Measurements from ENCODE around the gene CD3E.

The CD3E gene

GRCh38 chr11:118304568-118305248 is at the start of gene CD3E:
Gene CD3E (plus strand): TSS chr11:118304730. CDS start chr11:118304953, 223 bp downstream.
- DNase-seq (ENCODE audit: low spot score) = no peak

DNA sequence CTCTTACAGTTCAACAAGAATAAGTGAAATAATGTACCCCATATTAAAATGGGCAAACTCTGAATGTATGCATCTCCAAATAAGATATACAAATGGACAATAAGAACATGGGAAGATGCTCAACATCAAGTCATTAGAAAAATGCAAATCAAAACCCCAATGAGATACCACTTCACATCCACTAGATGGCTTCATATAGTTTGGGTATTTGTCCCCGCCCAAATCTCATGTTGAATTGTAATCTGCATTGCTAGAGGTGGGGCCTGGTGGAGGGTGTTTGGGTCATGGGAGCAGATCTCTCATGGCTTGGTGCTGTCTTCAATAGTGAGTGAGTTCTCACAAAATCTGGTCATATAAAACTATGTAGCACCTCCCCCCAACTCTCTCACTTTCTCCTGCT is 46.1 kb upstream of the CD3E start:
- DNase-seq (ENCODE audit: low spot score) = no peak

DNA sequence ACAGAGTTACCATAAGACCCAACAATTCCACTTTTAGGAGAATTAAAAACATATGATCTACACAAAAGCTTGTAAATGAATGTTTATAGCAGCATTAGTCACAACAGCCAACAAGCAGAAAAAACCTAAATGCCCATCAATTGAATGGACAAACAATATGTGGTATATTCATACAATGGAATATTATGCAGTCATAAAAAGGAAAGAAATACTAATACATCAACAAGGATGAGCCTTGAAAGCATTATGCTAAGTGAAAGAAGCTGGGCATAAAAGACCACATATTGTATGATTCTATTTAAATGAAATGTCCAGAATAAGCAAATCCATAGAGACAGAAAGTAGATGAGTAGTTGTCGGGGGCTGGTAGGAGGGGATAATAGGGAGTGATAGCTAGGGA is 45.4 kb upstream of the CD3E start:
- no peak for DNase-seq (ENCODE audit: low spot score)

- no peak for DNase-seq (ENCODE audit: low spot score)
Observed at GRCh38 chr11:118260353-118260752, 44.2 kb upstream of the CD3E start.

DNA sequence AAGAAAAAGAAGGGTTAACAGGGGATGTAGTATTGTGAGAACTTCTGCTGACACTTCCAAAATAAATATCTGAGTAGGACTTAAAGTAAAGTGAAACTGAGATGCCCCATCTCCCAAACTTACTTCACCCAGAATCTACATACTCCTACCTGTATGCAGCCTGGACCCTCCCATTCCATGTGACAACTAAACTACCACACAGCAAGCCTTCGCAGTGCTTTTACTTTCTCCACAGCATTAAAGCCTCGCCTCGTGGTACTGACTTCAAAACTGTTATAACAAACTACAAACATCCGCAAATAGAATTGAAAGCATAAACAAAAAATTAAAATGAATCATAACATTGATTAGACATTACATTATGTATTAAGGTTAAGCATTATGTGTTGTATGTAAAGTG is 41.4 kb upstream of the CD3E start:
- no peak for DNase-seq (ENCODE audit: low spot score)

DNA sequence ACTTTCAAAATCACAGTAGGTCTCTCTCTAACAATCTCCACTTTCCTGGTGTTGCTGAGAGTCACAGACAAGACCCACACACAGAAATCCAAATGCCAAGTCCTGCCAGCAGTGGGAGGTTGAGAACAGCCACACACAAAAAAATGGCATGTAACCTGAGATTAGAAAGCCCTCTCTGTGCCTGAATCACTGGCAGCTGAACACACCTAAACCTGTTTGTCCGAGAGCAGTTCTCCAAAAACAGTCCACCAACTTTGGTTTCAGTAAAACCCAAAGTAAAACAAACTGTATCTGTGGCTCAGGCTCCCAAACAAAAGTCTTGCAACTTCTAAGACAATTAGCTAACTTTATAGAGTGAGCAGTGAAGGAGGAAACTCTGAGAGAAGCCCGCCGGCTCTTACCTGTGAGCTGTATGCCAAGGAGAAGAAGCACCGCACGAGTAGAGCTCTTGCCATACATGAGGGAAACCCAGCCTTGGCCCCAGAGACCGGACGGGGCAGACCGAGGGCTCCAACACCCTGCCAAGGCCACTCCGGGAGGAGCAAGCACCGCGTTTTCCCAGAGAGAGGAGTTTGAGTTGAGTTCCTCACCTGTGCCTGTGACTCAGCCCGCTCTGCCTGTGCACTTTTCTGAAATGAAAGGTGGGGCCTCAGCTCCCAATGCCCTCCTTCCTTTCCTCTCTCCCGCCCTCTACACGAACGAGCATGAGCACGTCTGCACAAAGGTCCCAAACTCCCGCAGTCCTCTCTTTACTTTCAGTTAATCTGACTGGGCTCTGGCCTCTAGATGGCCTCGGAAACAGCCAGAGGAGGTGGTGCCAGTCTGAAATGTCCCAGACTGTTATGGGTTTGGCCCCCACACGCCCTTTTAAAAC is 40.6 kb upstream of the CD3E start, which contains the start of gene MPZL2:
Gene MPZL2, minus strand, starts transcription at position 603 of the 874 bp plus-strand sequence. Its CDS starts 144 bp downstream, at position 459.
- no peak for DNase-seq (ENCODE audit: low spot score)

- no peak for DNase-seq (ENCODE audit: low spot score)
Observed at GRCh38 chr11:118264569-118265465, 39.7 kb upstream of the CD3E start.

DNA sequence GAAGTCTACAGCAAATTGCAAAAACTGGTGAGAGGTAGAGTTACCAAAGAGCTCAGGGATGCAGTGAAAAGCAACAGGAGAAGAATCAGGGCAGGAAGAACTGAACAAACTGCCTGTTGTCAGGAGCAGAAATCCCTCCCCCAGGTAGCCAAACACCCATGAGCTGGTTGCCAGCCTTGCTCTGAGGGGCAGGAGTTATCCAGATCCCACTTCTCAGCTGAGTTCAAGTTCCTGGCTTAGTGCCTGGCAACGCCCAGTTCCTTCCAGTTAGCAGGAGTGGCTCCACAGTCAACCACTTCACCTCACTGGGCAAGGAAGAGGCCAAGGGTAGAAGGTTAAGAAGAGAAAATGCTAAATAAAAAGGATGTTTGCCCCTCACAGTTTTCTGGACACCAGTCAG is 38.6 kb upstream of the CD3E start:
- no peak for DNase-seq (ENCODE audit: low spot score)

- no peak for DNase-seq (ENCODE audit: low spot score)
Observed at GRCh38 chr11:118267486-118267885, 37.0 kb upstream of the CD3E start.

DNA sequence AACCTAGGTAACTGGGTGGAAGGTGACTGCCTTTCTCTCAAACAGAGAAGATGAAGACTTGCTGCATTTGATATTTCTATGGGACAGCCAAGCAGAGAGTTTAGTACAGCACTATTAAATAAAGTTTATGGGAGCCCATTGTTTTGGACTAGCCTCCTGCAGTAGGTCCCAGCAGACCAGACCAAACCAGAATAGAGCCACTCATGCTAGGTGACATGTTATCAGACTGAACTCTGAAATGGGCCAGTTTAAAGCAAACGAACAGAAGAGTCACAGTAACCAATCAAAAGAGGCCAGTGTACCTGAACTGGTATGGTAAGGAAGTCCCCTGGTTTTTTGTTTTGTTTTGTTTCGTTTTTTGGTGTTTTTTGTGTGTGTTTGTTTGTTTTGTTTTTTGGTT is 32.5 kb upstream of the CD3E start:
- DNase-seq (ENCODE audit: low spot score) = no peak

- DNase-seq (ENCODE audit: low spot score) = no peak
Observed at GRCh38 chr11:118274186-118274585, 30.3 kb upstream of the CD3E start.

DNA sequence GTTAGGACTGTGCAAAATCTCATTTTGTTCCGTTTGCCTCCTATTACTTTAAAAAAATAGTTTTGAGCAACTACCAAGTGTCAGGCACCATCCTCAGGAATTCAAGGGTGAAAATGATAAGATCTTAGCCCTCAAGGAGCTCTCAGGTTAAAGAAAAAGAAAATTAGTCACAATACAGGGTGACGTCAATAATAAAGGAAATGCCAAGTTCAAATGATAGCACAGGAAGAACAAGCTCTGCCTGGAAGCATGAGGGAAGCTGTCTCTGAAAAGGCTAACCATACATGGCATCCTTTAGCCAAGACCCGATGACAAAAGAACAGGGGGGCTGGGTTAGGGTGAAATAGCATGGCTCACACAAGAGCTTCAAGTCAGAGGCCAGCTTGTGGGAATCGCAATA is 29.4 kb upstream of the CD3E start:
- DNase-seq (ENCODE audit: low spot score) = no peak

DNA sequence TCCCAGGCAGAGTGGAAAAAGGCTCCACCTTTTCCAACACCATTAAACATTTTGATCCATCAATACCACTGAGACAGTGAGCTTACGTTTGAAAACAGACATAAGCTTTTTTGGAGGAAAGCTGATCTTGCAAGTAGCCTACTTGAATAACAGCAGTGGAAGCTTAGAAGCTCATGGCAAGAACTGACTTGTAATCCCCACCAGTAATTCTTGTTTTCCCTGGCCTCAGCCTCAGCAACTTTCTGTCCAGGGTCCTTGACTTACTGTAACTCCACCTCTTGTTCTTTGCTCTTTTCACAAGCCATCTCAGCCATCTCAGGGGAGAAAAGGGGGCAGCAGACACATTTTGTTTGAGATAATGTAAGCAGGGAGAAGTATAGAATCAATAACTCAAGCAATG is 28.1 kb upstream of the CD3E start:
- no peak for DNase-seq (ENCODE audit: low spot score)

GRCh38 chr11:118277312-118277711 is 27.2 kb upstream of the CD3E start:
- DNase-seq (ENCODE audit: low spot score) = no peak

GRCh38 chr11:118281284-118281683 is 23.2 kb upstream of the CD3E start:
- DNase-seq (ENCODE audit: low spot score) = no peak

GRCh38 chr11:118282606-118283005 is 21.9 kb upstream of the CD3E start:
- no peak for DNase-seq (ENCODE audit: low spot score)

- no peak for DNase-seq (ENCODE audit: low spot score)
Observed at GRCh38 chr11:118283037-118283636, 21.4 kb upstream of the CD3E start.

DNA sequence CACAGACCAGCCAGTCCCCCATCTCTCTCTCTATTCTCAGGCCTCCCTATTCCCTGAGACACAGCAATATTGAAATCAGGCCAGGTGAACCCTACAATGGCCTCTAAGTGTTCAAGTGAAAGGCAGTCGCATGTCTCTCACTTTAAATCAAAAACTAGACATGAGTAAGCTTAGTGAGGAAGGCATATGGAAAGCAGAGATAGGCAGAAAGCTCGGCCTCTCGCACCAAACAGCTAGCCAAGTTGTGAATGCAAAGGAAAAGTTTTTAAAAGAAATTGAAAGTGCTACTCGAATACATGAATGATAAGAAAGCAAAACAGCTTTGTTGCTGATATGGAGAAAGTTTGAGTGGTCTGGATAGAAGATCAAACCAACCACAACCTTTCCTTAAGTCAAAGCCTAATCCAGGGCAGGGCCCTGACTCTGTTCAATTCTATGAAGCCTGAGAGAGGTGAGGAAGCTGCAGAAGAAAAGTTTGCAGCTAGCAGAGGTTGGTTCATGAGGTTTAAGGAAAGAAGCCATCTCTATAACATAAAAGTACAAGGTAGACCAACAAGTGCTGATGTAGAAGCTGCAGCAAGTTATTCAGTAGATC is 20.7 kb upstream of the CD3E start:
- no peak for DNase-seq (ENCODE audit: low spot score)

DNA sequence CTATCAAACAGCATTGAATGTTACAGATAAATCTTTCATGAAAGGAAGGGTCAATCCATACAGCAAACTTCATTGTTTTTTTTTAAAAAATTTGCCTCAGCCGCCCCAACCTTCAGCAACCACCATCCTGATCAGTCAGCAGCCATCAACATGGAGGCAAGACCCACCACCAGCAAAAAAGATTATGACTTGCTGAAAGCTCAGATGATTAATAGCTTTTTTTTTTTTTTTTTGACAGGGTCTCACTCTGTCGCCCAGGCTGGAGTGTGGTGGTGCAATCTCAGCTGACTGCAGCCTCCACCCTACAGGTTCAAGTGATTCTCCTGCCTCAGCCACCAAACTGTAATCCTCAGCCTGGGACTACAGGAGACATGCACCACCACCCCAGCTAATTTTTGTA is 18.0 kb upstream of the CD3E start:
- DNase-seq (ENCODE audit: low spot score) = no peak

- DNase-seq (ENCODE audit: low spot score) = no peak
Observed at GRCh38 chr11:118287006-118287405, 17.5 kb upstream of the CD3E start.

DNA sequence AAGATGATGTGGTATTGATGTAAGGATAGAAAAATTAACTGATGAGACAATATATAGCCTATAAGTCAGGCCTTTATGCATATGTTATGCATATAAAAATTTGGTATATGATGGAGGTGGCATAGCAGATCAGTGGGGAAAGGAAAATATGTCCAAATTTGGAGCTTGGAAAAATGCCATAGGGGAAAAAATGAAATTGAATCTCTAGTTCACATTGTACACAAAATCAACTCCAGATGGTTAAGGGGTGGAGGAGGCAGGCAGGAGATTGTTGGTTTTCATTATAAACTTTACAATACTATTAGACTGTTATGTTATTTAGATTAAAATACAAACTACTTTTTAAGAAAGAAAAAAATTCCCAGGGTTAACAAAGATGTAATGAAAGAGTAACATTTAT is 15.1 kb upstream of the CD3E start:
- no peak for DNase-seq (ENCODE audit: low spot score)

GRCh38 chr11:118290923-118291322 is 13.6 kb upstream of the CD3E start:
- no peak for DNase-seq (ENCODE audit: low spot score)

All from hematopoietic multipotent progenitor cell treated with erythropoietin and hydrocortisone succinate and interleukin-3 and kit ligand, for 15 days (in vitro differentiated cells).